HL-60/S4 (cell line): Measurements from ENCODE around the gene LAMC3.

Experiments used
- in situ Hi-C: fragments of 300-500 bp; cut with MboI; formaldehyde crosslinking; loops from 2 replicates; pipeline ENCODE4 v1.14.3; 2022; ENCODE audit warnings: low sequenced_read_pairs

Gene LAMC3

GRCh38 chr9:131067625-131068024 is 58.7 kb downstream of the LAMC3 start:
- in situ Hi-C loops = no loop called here

GRCh38 chr9:131068076-131068816 is 59.3 kb downstream of the LAMC3 start:
- in situ Hi-C loops = no loop called here

GRCh38 chr9:131069699-131070098 is 60.7 kb downstream of the LAMC3 start:
- in situ Hi-C loops = no loop called here

- in situ Hi-C loops = no loop called here
These were observed 63.3 kb downstream of the LAMC3 start for GRCh38 chr9:131072107-131072870.

- in situ Hi-C loops = no loop called here
These were observed 63.9 kb downstream of the LAMC3 start for GRCh38 chr9:131072871-131073237.

GRCh38 chr9:131076347-131077195 is 67.6 kb downstream of the LAMC3 start:
- in situ Hi-C loops = no loop called here

GRCh38 chr9:131078427-131079366 is 69.7 kb downstream of the LAMC3 start:
- in situ Hi-C loops = no loop called here

GRCh38 chr9:131080589-131080988 is 71.6 kb downstream of the LAMC3 start:
- in situ Hi-C loops = no loop called here

GRCh38 chr9:131081868-131082267 is 72.9 kb downstream of the LAMC3 start:
- in situ Hi-C loops = no loop called here

- in situ Hi-C loops = no loop called here
These were observed 74.0 kb downstream of the LAMC3 start for GRCh38 chr9:131082774-131083512.

GRCh38 chr9:131084661-131085369 is 75.8 kb downstream of the LAMC3 start:
- in situ Hi-C loops = no loop called here

GRCh38 chr9:131085370-131086122 is 76.6 kb downstream of the LAMC3 start:
- in situ Hi-C loops = no loop called here

GRCh38 chr9:131087354-131087893 is 78.5 kb downstream of the LAMC3 start:
- in situ Hi-C loops = no loop called here

- in situ Hi-C loops = no loop called here
These were observed 81.2 kb downstream of the LAMC3 start for GRCh38 chr9:131090025-131090787.

- in situ Hi-C loops = no loop called here
These were observed 82.5 kb downstream of the LAMC3 start for GRCh38 chr9:131091352-131091992.

- in situ Hi-C loops = no loop called here
These were observed 83.1 kb downstream of the LAMC3 start for GRCh38 chr9:131092030-131092429.
